ENCODE results near the gene NOX4. TPM values are rescaled to one million over a fixed set of nuclear protein-coding genes. Genes with fewer than 3 reads are reported as not detected.

Gene NOX4
- total RNA-seq, 4 donors from 2014 or later = 38.4 to 129 (median 67.4) TPM

- TF ChIP-seq CTCF (IDR thresholded peaks at IDR 0.05) (no peak), EP300 (IDR thresholded peaks at IDR 0.05) (peak in 1 of 2 donors; percentile 51)
These were observed 4.8 kb upstream of the NOX4 start for GRCh38 chr11:89495951-89496350.

GRCh38 chr11:89493431-89493830 is 2.3 kb upstream of the NOX4 start:
- Histone ChIP-seq H3K27me3 (no peaks in the 10 kb centered on the region), H3K36me3 (no peaks in the 10 kb centered on the region), H3K27ac (no peak overlapping the region), H3K4me1 (peaks cover 0 to 13% (median 0%) of the 10 kb centered on the region in 4 donors), H3K4me3 (no peak overlapping the region), H3K9me3 (no peaks in the 10 kb centered on the region)
- WGBS, 2 donors = 90 to 91% methylated on average over 3 of the region's 3 CpGs
- DNase-seq (ENCODE audit: low spot score in 2 of 2) = no peak
- TF ChIP-seq EP300 (IDR thresholded peaks at IDR 0.05) (no peak), CTCF (IDR thresholded peaks at IDR 0.05) (no peak), POLR2A (IDR thresholded peaks at IDR 0.05) (no peak)

More at GRCh38 chr11:89495951-89496350, 4.8 kb upstream of the NOX4 start:
- peaks cover 0 to 5% (median 0%) of the 10 kb centered on the region in 4 donors for H3K4me1 ChIP-seq
- WGBS, 2 donors = 32 to 46% methylated on average over 3 of the region's 3 CpGs
- H3K36me3 ChIP-seq = no peaks in the 10 kb centered on the region
- DNase-seq (ENCODE audit: low spot score in 2 of 2) = peak in 1 of 2 donors; percentile 22
- no peaks in the 10 kb centered on the region for H3K9me3 ChIP-seq
- no peak overlapping the region for H3K4me3 ChIP-seq
- no peak overlapping the region for H3K27ac ChIP-seq
- H3K27me3 ChIP-seq = no peaks in the 10 kb centered on the region

GRCh38 chr11:89490602-89490980 is 584 bp downstream of the NOX4 start:
- TF ChIP-seq POLR2A (IDR thresholded peaks at IDR 0.05) (no peak), CTCF (IDR thresholded peaks at IDR 0.05) (no peak), EP300 (IDR thresholded peaks at IDR 0.05) (no peak)
- Histone ChIP-seq H3K9me3 (no peaks in the 10 kb centered on the region), H3K27me3 (no peaks in the 10 kb centered on the region), H3K27ac (peak overlapping the region in 2 of 4 donors; percentile 82 to 86), H3K4me3 (peak overlapping the region; percentile 36 to 56 (median 46)), H3K4me1 (peaks cover 0 to 13% (median 0%) of the 10 kb centered on the region in 4 donors), H3K36me3 (no peaks in the 10 kb centered on the region)
- WGBS, 2 donors = 25 to 29% methylated on average over 3 of the region's 3 CpGs
- DNase-seq (ENCODE audit: low spot score in 2 of 2) = no peak

GRCh38 chr11:89489930-89490329 is 1.2 kb downstream of the NOX4 start:
- no peak for TF ChIP-seq POLR2A (IDR thresholded peaks at IDR 0.05)
- H3K27ac ChIP-seq = peak overlapping the region in 1 of 4 donors; percentile 82
- H3K4me3 ChIP-seq = peak overlapping the region in 1 of 4 donors; percentile 56
- no peaks in the 10 kb centered on the region for H3K9me3 ChIP-seq
- peaks cover 0 to 13% (median 0%) of the 10 kb centered on the region in 4 donors for H3K4me1 ChIP-seq
- no peak for DNase-seq (ENCODE audit: low spot score in 2 of 2)
- no peaks in the 10 kb centered on the region for H3K27me3 ChIP-seq
- WGBS, 2 donors = 50 to 71% methylated on average over 1 of the region's 1 CpG
- no peaks in the 10 kb centered on the region for H3K36me3 ChIP-seq

- Histone ChIP-seq H3K9me3 (no peaks in the 10 kb centered on the region), H3K27ac (no peak overlapping the region), H3K4me1 (peaks cover 0 to 13% (median 0%) of the 10 kb centered on the region in 4 donors), H3K27me3 (no peaks in the 10 kb centered on the region), H3K36me3 (no peaks in the 10 kb centered on the region), H3K4me3 (no peak overlapping the region)
- no peak for DNase-seq (ENCODE audit: low spot score in 2 of 2)
- TF ChIP-seq CTCF (IDR thresholded peaks at IDR 0.05) (no peak), EP300 (IDR thresholded peaks at IDR 0.05) (no peak), POLR2A (IDR thresholded peaks at IDR 0.05) (no peak)
- WGBS, 2 donors = 75 to 85% methylated on average over 3 of the region's 3 CpGs
These were observed 4.2 kb downstream of the NOX4 start for GRCh38 chr11:89487016-89487415.

- H3K4me1 ChIP-seq = peaks cover 0 to under 1% (median 0%) of the 10 kb centered on the region in 4 donors
- TF ChIP-seq EP300 (IDR thresholded peaks at IDR 0.05) = no peak
- no peaks in the 10 kb centered on the region for H3K36me3 ChIP-seq
- no peak for DNase-seq (ENCODE audit: low spot score in 2 of 2)
- no peak overlapping the region for H3K27ac ChIP-seq
- H3K9me3 ChIP-seq = no peaks in the 10 kb centered on the region
- no peak overlapping the region for H3K4me3 ChIP-seq
- H3K27me3 ChIP-seq = no peaks in the 10 kb centered on the region
These were observed 6.3 kb downstream of the NOX4 start for GRCh38 chr11:89484896-89485295.
